GM12878 (cell line): ENCODE results near the gene PYGB. TPM values are rescaled to one million over a fixed set of nuclear protein-coding genes. Genes with fewer than 3 reads are reported as not detected.

Experiments
- ATAC-seq: fragments of 200-7000 bp; cut with Tn5 transposase; 3 replicates; pipeline ENCODE4 v1.9.1; 2020; ENCODE audit warnings: mild to moderate bottlenecking, moderate library complexity
- BruUV-seq: library from RNA; stranded (reverse); fragments of 400-500 nt; replicated peaks from 2 replicates; lab custom pipeline; 2021; lab: Mats Ljungman, UMichigan
- CTCF ChIA-PET: fragments of 300-600 bp; sonication (Branson Sonifier 250); formaldehyde crosslinking; extraction: SDS; loops from one replicate; lab custom pipeline; 2021; ENCODE audit warnings: inconsistent platforms; lab: Yijun Ruan, JAX
- POLR2A ChIA-PET: fragments of 350-600 bp; formaldehyde crosslinking; extraction: SDS; loops from one replicate; lab custom pipeline; 2021; ENCODE audit warnings: inconsistent platforms; lab: Charles Lee
- RAD21 ChIA-PET: fragments of 300-600 bp; sonication (Branson Sonifier 250); formaldehyde crosslinking; loops from one replicate; lab custom pipeline; 2023; ENCODE audit warnings: antibody characterized with exemption; ENCODE audit not compliant: unreplicated experiment; lab: Charles Lee
- SMC1A ChIA-PET: fragments of 300-600 bp; sonication (Branson Sonifier 250); formaldehyde crosslinking; loops from one replicate; lab custom pipeline; 2023; ENCODE audit not compliant: unreplicated experiment, uncharacterized antibody; lab: Charles Lee
- DNase-seq: peaks from one replicate; pipeline ENCODE4 v3.0.0-alpha.2; 2011; ENCODE audit warnings: low read depth, low spot score
- FAIRE-seq: peaks from 3 replicates; lab custom pipeline; 2011; peaks lifted over from hg19 to GRCh38; lab: Jason Lieb, UNC
- H2AFZ ChIP-seq: 2 replicates; pipeline ENCODE4 v1.6.0; 2011; ENCODE audit warnings: low read depth, low read length, control low read depth; ENCODE audit not compliant: control insufficient read depth
- H3K27ac ChIP-seq: 2 replicates; pipeline ENCODE4 v1.5.1; 2011; ENCODE audit warnings: control low read depth; ENCODE audit not compliant: control insufficient read depth, insufficient read depth
- H3K27me3 ChIP-seq, 2 experiments: replicated peaks in 1 of 2; 2 replicates each; pipeline versions ENCODE4 v1.6.0 to v1.6.1; 2011; ENCODE audit warnings: low read length in 1 of 2; ENCODE audit not compliant: control insufficient read depth in 2 of 2, insufficient read depth in 2 of 2
- H3K36me3 ChIP-seq, 2 experiments: 2 replicates each; pipeline ENCODE4 v1.5.1; 2011; ENCODE audit warnings: low read length in 1 of 2; ENCODE audit not compliant: control insufficient read depth in 2 of 2, insufficient read depth in 2 of 2
- H3K4me1 ChIP-seq: 2 replicates; pipeline ENCODE4 v1.6.1; 2011; ENCODE audit warnings: mild to moderate bottlenecking, low read length, moderate library complexity, mixed read lengths; ENCODE audit not compliant: control insufficient read depth, insufficient read depth
- H3K4me2 ChIP-seq: 2 replicates; pipeline ENCODE4 v1.6.0; 2011; ENCODE audit warnings: control low read depth; ENCODE audit not compliant: control insufficient read depth, insufficient read depth
- H3K4me3 ChIP-seq: fragments of 200-600 bp; sonication (generic); 2 replicates; pipeline ENCODE4 v1.5.1; 2016
- H3K79me2 ChIP-seq: 2 replicates; pipeline ENCODE4 v1.6.0; 2011; ENCODE audit warnings: low read length; ENCODE audit not compliant: control insufficient read depth, insufficient read depth
- H3K9ac ChIP-seq: 2 replicates; pipeline ENCODE4 v1.8.0; 2011; ENCODE audit warnings: low read length, control low read depth, mixed read lengths; ENCODE audit not compliant: control insufficient read depth, insufficient read depth
- H3K9me3 ChIP-seq: replicated peaks from 3 replicates; pipeline ENCODE4 v1.5.1; 2011; ENCODE audit warnings: mild to moderate bottlenecking, low read length; ENCODE audit not compliant: control insufficient read depth, insufficient read depth
- H4K20me1 ChIP-seq: 2 replicates; pipeline ENCODE4 v1.6.0; 2011; ENCODE audit not compliant: control insufficient read depth, insufficient read depth
- CBX5 ChIP-seq: sonication (generic); IDR thresholded peaks from 2 replicates; pipeline ENCODE4 v1.6.1; 2016; ENCODE audit warnings: low read depth, moderate library complexity, mild to moderate bottlenecking, inconsistent platforms
- JUNB ChIP-seq: IDR thresholded peaks from 2 replicates; pipeline ENCODE4 v1.6.1; 2016; ENCODE audit warnings: antibody characterized with exemption, mild to moderate bottlenecking
- SMAD1 ChIP-seq: fragments of 450-650 bp; IDR thresholded peaks from 2 replicates; pipeline ENCODE4 v1.6.1; 2018; ENCODE audit warnings: mild to moderate bottlenecking, low read depth; ENCODE audit not compliant: partially characterized antibody
- SMAD5 ChIP-seq: IDR thresholded peaks from 2 replicates; pipeline ENCODE4 v1.6.1; 2016; ENCODE audit warnings: antibody characterized with exemption, low read depth
- WGBS: methylation state at CpG from one replicate; pipeline ENCODE4 v1.1.6; 2016; ENCODE audit warnings: low lambda C conversion rate; ENCODE audit not compliant: insufficient replicate concordance, insufficient coverage; ENCODE audit errors: missing lambda C conversion rate; 5-methylcytosine and 5-hydroxymethylcytosine counted together
- in situ Hi-C: fragments of 300-500 bp; cut with MboI; formaldehyde crosslinking; loops from 9 replicates; pipeline ENCODE4 v1.14.3; 2018; ENCODE audit warnings: mixed read lengths
- intact Hi-C: fragments of 100-400 bp; cut with micrococcal nuclease; formaldehyde crosslinking; loops from one replicate; pipeline ENCODE4 v1.14.2; 2022; ENCODE audit not compliant: unreplicated experiment
- polyA plus RNA-seq, 11 experiments: library from polyadenylated mRNA; depleted of rRNA in 4 of 11; unstranded in 6 of 11; stranded (reverse) in 5 of 11; fragments of >200 nt; fragmentation: Nextera tagmentation in 4 of 11; fragmentation: Illumina TruSeq in 1 of 11; extraction: Ambion mirVana in 4 of 11; extraction: Trizol in 1 of 11; gene quantifications; 1 replicate in 1 of 11; 2 replicates in 10 of 11; pipeline versions ENCODE4 v1.2.1 to v1.2.3, GENCODE V29; 2011 to 2016; ENCODE audit warnings: inconsistent platforms in 2 of 11, missing spikeins in 2 of 11, low read depth in 1 of 11
- total RNA-seq, 4 experiments: library from RNA; depleted of rRNA in 3 of 4; stranded (reverse); fragments of >200 nt in 3 of 4; fragmentation: Illumina TruSeq in 1 of 4; extraction: Trizol in 1 of 4; gene quantifications; 2 replicates each; pipeline versions ENCODE4 v1.2.1 to v1.2.3, GENCODE V29; 2013 to 2021
- TF ChIP-seq, protein P1 (sequence below): fragments of 450-650 bp; IDR thresholded peaks from 2 replicates; pipeline ENCODE4 v1.6.1; 2017; ENCODE audit warnings: mild to moderate bottlenecking, moderate library complexity

PYGB gene
- total and polyA plus RNA-seq, 10 of the 15 experiments (the other 5 are each of a cell fraction or from before 2014, with no cell fraction given), result 0.34 to 33.5 (median 21.8) TPM

DNA sequence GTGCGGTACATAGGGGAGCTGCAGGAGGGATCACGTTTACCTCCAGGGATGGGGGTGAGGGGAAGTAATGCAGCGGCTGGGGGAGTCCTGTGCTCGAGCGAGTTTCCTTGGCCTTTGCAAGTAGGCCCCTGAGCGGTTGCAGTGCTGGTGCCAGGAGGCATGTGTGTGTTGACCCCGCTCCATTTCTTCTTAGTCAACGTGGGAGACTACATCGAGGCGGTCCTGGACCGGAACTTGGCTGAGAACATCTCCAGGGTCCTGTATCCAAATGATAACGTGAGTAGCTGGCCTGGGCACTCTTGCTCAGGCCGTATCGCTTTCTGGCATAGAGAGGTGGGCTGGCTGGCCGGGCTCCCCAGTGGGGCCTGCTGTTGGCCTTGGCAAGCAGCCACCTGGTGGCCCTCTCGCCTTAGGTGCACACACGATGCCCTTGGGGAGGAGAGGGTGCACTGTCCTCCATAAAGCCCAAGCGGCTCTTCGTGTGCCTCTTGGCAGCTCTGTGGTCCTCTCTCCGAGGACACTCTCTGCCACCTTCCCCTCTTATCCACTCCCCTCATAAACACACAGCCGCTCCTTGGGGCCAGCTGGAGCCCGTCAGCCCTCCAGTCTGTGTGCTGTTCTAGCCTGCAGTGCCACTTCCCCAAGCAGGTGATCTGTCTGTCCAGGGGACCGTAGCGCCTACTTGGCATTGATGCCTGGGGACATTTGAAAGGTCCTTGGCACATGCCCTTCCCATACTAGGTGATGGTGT is 29.3 kb downstream of the PYGB start:
- H4K20me1 ChIP-seq, result no peaks in the 10 kb centered on the region
- FAIRE-seq, result no peak
- no peak overlapping the region for H3K9ac ChIP-seq
- no peak overlapping the region for H3K27ac ChIP-seq
- POLR2A ChIA-PET, result no interaction called here
- in situ Hi-C loops (no loop called here), intact Hi-C loops (no loop called here)
- no peak for TF ChIP-seq JUNB
- no peak for TF ChIP-seq SMAD5
- no peak for TF ChIP-seq SMAD1
- TF ChIP-seq, protein P1, sequence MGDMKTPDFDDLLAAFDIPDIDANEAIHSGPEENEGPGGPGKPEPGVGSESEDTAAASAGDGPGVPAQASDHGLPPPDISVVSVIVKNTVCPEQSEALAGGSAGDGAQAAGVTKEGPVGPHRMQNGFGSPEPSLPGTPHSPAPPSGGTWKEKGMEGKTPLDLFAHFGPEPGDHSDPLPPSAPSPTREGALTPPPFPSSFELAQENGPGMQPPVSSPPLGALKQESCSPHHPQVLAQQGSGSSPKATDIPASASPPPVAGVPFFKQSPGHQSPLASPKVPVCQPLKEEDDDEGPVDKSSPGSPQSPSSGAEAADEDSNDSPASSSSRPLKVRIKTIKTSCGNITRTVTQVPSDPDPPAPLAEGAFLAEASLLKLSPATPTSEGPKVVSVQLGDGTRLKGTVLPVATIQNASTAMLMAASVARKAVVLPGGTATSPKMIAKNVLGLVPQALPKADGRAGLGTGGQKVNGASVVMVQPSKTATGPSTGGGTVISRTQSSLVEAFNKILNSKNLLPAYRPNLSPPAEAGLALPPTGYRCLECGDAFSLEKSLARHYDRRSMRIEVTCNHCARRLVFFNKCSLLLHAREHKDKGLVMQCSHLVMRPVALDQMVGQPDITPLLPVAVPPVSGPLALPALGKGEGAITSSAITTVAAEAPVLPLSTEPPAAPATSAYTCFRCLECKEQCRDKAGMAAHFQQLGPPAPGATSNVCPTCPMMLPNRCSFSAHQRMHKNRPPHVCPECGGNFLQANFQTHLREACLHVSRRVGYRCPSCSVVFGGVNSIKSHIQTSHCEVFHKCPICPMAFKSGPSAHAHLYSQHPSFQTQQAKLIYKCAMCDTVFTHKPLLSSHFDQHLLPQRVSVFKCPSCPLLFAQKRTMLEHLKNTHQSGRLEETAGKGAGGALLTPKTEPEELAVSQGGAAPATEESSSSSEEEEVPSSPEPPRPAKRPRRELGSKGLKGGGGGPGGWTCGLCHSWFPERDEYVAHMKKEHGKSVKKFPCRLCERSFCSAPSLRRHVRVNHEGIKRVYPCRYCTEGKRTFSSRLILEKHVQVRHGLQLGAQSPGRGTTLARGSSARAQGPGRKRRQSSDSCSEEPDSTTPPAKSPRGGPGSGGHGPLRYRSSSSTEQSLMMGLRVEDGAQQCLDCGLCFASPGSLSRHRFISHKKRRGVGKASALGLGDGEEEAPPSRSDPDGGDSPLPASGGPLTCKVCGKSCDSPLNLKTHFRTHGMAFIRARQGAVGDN, result no peak
- no peak for TF ChIP-seq CBX5
- peaks cover 6 to 37% of the 10 kb centered on the region in 2 experiments; a peak in 3 of 4 replicates for H3K36me3 ChIP-seq
- peaks cover 20% of the 10 kb centered on the region for H3K4me1 ChIP-seq
- no peak overlapping the region for H3K4me3 ChIP-seq
- CTCF ChIA-PET, result no interaction called here
- RAD21 ChIA-PET, result no interaction called here
- WGBS, result 94% methylated on average over 24 of the region's 24 CpGs
- no TSS peak for BruUV-seq
- H3K9me3 ChIP-seq, result no peaks in the 10 kb centered on the region
- H2AFZ ChIP-seq, result no peak overlapping the region
- H3K79me2 ChIP-seq, result no peaks in the 10 kb centered on the region
- H3K27me3 ChIP-seq, result no peaks in the 10 kb centered on the region
- ATAC-seq, result no peak
- DNase-seq, result no peak
- no peak overlapping the region for H3K4me2 ChIP-seq
- SMC1A ChIA-PET, result no interaction called here
